SU-DHL-6 (cell line): ENCODE measurements around the gene GLRA3.

Experiments
- CTCF ChIP-seq: fragments of 200-600 bp; sonication (generic); IDR thresholded peaks from one replicate; pipeline ENCODE4 v1.5.1; 2017; ENCODE audit warnings: antibody characterized with exemption, mild to moderate bottlenecking, low read length, moderate library complexity; ENCODE audit not compliant: insufficient read depth, poor library complexity, severe bottlenecking
- EZH2phosphoT487 ChIP-seq: fragments of 200-600 bp; sonication (generic), shearing (Covaris generic); conservative IDR thresholded peaks from 2 replicates; pipeline ENCODE4 v1.6.1; 2018; ENCODE audit warnings: mild to moderate bottlenecking, antibody characterized with exemption, low read length, moderate library complexity, mixed read lengths

GRCh38 chr4:174847801-174848427, 18.9 kb upstream of the GLRA3 start:
- TF ChIP-seq CTCF (no peak), EZH2phosphoT487 (no peak)
